ENCODE measurements around the gene PLEKHG4. TPM values are rescaled to one million over a fixed set of nuclear protein-coding genes. Genes with fewer than 3 reads are reported as not detected.

Gene PLEKHG4
- total and polyA plus RNA-seq, 2 donors (not counting 1 experiment from before 2014, with no cell fraction given) = 9.9 to 37.7 TPM

DNA sequence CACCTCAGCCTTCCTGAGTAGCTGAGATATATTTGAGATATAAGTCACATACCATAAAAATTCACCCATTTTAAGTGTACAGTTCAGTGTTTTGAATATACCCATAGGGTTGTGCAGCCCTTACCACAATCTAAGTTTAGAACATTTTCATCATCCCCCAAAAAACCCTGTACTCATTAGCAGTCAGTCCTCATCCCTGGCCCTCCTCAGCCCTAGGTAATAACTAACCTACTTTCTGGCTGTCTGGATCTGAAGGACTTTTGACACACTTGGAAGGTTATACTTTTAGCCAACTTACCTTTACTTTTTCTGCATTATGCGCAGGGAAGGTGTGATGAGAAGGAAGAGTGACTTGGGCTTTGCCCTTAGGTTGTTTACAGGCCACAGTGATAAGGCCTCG, 4.0 kb upstream of the PLEKHG4 start:
- Histone ChIP-seq H3K9me3 (ENCODE audit: control insufficient read depth, insufficient read depth, low read depth, low read length) (no peaks in the 10 kb centered on the region), H3K79me2 (ENCODE audit: control insufficient read depth, insufficient read depth, low read length) (peaks cover 5% of the 10 kb centered on the region), H3K4me2 (ENCODE audit: extremely low read depth, insufficient read depth, low read length) (no peak overlapping the region), H2AFZ (ENCODE audit: low read length) (no peak overlapping the region), H4K20me1 (ENCODE audit: control insufficient read depth, extremely low read depth, insufficient read depth, low read length) (no peaks in the 10 kb centered on the region), H3K36me3 (ENCODE audit: control insufficient read depth, insufficient read depth, low read length) (peaks cover 11% of the 10 kb centered on the region), H3K27me3 (ENCODE audit: control insufficient read depth, insufficient read depth, low read length) (no peaks in the 10 kb centered on the region), H3K9ac (ENCODE audit: insufficient read depth, low read length) (no peak overlapping the region), H3K27ac (ENCODE audit: insufficient read depth, low read length) (no peak overlapping the region), H3K4me3 (replicated peaks in 1 of 4; ENCODE audit: control extremely low read depth in 1 of 4, insufficient read depth in 1 of 4, low read depth in 3 of 4, low read length in 4 of 4) (no peak overlapping the region), H3K4me1 (ENCODE audit: control insufficient read depth, extremely low read depth, insufficient read depth, low read length) (peaks cover 16% of the 10 kb centered on the region)
- no peak for TF ChIP-seq EZH2 (IDR thresholded peaks at IDR 0.05; ENCODE audit: low read length, missing control alignments)
- TF ChIP-seq, protein P1, sequence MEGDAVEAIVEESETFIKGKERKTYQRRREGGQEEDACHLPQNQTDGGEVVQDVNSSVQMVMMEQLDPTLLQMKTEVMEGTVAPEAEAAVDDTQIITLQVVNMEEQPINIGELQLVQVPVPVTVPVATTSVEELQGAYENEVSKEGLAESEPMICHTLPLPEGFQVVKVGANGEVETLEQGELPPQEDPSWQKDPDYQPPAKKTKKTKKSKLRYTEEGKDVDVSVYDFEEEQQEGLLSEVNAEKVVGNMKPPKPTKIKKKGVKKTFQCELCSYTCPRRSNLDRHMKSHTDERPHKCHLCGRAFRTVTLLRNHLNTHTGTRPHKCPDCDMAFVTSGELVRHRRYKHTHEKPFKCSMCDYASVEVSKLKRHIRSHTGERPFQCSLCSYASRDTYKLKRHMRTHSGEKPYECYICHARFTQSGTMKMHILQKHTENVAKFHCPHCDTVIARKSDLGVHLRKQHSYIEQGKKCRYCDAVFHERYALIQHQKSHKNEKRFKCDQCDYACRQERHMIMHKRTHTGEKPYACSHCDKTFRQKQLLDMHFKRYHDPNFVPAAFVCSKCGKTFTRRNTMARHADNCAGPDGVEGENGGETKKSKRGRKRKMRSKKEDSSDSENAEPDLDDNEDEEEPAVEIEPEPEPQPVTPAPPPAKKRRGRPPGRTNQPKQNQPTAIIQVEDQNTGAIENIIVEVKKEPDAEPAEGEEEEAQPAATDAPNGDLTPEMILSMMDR (conservative IDR thresholded peaks at IDR 0.05 in 1 of 2, IDR thresholded peaks at IDR 0.05 in 1 of 2; ENCODE audit: low read depth in 1 of 2, low read length in 2 of 2) = no peak
- no peak for DNase-seq (ENCODE audit: low read depth in 2 of 2)

DNA sequence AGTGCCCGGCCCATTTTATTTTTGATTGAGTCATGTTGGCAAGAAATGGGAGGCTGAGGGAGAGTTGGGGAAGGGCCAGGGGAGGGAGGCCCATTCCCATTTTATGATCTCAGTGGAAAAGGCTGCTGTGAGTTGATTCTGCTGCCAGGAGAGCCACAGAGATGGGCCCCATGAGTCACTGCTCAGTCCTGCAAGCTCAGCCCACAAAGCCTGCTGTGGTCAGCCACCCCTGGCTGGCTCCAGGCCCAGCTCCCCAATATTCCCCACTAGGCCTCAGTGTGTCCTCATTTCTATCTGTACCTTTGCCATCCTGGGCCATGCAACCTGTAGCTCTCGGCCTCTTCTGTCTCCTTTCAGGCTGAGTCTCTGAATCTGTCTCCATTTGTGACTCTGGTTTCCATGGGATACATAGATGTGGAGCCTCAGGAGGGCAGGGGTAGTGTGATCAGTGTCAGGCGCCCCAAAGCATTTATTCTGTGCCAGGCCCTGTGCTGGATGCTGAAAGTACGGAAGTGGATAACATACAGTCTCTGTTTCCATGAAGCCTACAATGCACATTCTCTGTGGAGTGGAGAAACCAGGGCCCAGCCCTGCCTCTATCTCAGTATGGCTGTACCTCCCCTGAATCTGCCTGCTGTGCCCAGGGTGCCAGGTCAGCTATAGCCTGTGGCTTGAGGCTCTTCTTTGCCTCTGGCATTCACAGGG, 1.9 kb upstream of the PLEKHG4 start:
- peak overlapping the region in 2 of 4 experiments; percentile 38 to 67 for H3K4me3 ChIP-seq (replicated peaks in 1 of 4; ENCODE audit: control extremely low read depth in 1 of 4, insufficient read depth in 1 of 4, low read depth in 3 of 4, low read length in 4 of 4)
- no peaks in the 10 kb centered on the region for H3K27me3 ChIP-seq (ENCODE audit: control insufficient read depth, insufficient read depth, low read length)
- H3K27ac ChIP-seq (ENCODE audit: insufficient read depth, low read length) = peak overlapping the region; percentile 94
- peak; percentile 99 to 100 for DNase-seq (ENCODE audit: low read depth in 2 of 2)
- peak overlapping the region; percentile 99 for H3K4me2 ChIP-seq (ENCODE audit: extremely low read depth, insufficient read depth, low read length)
- H3K9me3 ChIP-seq (ENCODE audit: control insufficient read depth, insufficient read depth, low read depth, low read length) = no peaks in the 10 kb centered on the region
- H3K36me3 ChIP-seq (ENCODE audit: control insufficient read depth, insufficient read depth, low read length) = peaks cover 6% of the 10 kb centered on the region
- H3K79me2 ChIP-seq (ENCODE audit: control insufficient read depth, insufficient read depth, low read length) = peaks cover 5% of the 10 kb centered on the region
- peak overlapping the region; percentile 70 for H3K9ac ChIP-seq (ENCODE audit: insufficient read depth, low read length)
- TF ChIP-seq, protein P1 (conservative IDR thresholded peaks at IDR 0.05 in 1 of 2, IDR thresholded peaks at IDR 0.05 in 1 of 2; ENCODE audit: low read depth in 1 of 2, low read length in 2 of 2) = no peak
- no peak for TF ChIP-seq EZH2 (IDR thresholded peaks at IDR 0.05; ENCODE audit: low read length, missing control alignments)
- H2AFZ ChIP-seq (ENCODE audit: low read length) = no peak overlapping the region
- H3K4me1 ChIP-seq (ENCODE audit: control insufficient read depth, extremely low read depth, insufficient read depth, low read length) = peaks cover 16% of the 10 kb centered on the region
- no peaks in the 10 kb centered on the region for H4K20me1 ChIP-seq (ENCODE audit: control insufficient read depth, extremely low read depth, insufficient read depth, low read length)

DNA sequence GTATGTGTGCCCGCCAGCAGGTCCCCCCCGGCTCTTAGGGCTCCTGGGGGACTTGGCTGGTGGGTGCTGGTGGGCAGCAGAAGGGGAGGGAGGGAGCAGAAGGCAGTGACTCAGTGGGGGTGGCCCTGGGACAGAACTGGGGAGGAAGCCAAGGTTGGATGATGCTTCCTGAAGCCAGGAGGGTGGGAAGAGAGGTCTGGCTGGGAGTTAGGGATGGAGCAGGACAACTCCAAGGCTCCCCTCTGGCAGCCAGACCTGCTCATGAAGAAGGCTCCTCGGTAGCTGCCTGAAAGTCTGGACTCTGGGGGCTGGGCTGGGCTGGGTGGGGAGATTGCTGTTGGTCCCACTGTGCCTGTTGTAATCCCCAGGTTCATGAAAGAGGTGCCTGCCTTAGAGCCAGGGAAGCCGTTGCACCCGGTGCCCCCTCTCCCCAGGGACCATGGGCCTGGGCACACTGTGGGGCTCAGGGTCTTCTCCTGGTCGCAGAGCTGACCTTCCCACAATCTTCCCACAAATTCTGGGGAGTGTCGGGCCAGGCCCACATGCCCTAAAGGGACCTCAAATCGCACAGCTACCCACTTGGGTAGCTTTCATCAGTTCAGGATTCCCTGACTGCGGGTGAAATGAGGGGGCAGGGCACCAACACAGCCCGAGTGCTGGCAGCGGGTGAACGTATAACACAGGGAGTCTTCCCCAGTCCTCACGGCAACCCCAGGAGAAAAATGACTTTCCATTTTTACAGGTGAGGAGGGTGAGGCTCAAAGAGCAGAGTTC, 1.1 kb upstream of the PLEKHG4 start:
- peak overlapping the region; percentile 70 for H3K9ac ChIP-seq (ENCODE audit: insufficient read depth, low read length)
- no peaks in the 10 kb centered on the region for H4K20me1 ChIP-seq (ENCODE audit: control insufficient read depth, extremely low read depth, insufficient read depth, low read length)
- H3K4me1 ChIP-seq (ENCODE audit: control insufficient read depth, extremely low read depth, insufficient read depth, low read length) = peaks cover 16% of the 10 kb centered on the region
- TF ChIP-seq, protein P1 (conservative IDR thresholded peaks at IDR 0.05 in 1 of 2, IDR thresholded peaks at IDR 0.05 in 1 of 2; ENCODE audit: low read depth in 1 of 2, low read length in 2 of 2) = no peak
- H3K4me3 ChIP-seq (replicated peaks in 1 of 4; ENCODE audit: control extremely low read depth in 1 of 4, insufficient read depth in 1 of 4, low read depth in 3 of 4, low read length in 4 of 4) = peak overlapping the region; percentile 46 to 72 (median 70)
- peak overlapping the region; percentile 94 for H3K27ac ChIP-seq (ENCODE audit: insufficient read depth, low read length)
- peak; percentile 83 to 91 for DNase-seq (ENCODE audit: low read depth in 2 of 2)
- H3K79me2 ChIP-seq (ENCODE audit: control insufficient read depth, insufficient read depth, low read length) = peaks cover 5% of the 10 kb centered on the region
- H3K9me3 ChIP-seq (ENCODE audit: control insufficient read depth, insufficient read depth, low read depth, low read length) = no peaks in the 10 kb centered on the region
- peaks cover 7% of the 10 kb centered on the region for H3K36me3 ChIP-seq (ENCODE audit: control insufficient read depth, insufficient read depth, low read length)
- no peaks in the 10 kb centered on the region for H3K27me3 ChIP-seq (ENCODE audit: control insufficient read depth, insufficient read depth, low read length)
- no peak overlapping the region for H2AFZ ChIP-seq (ENCODE audit: low read length)
- H3K4me2 ChIP-seq (ENCODE audit: extremely low read depth, insufficient read depth, low read length) = peak overlapping the region; percentile 99
